Measurements from ENCODE around the gene FILIP1. TPM values are rescaled to one million over a fixed set of nuclear protein-coding genes. Genes with fewer than 3 reads are reported as not detected.

Gene FILIP1
- total RNA-seq, 2 donors from 2014 or later: 3.0 to 6.5 TPM

GRCh38 chr6:75480425-75480824 lies 13.2 kb downstream of the FILIP1 start:
- Histone ChIP-seq H3K27me3 (no peaks in the 10 kb centered on the region), H3K27ac (no peak overlapping the region), H3K4me3 (no peak overlapping the region), H3K4me1 (no peaks in the 10 kb centered on the region), H3K9me3 (no peaks in the 10 kb centered on the region), H3K36me3 (replicated peaks in 1 of 2; ENCODE audit: insufficient read depth in 1 of 2, low read depth in 2 of 2) (no peaks in the 10 kb centered on the region)
- DNase-seq (no peak), ATAC-seq (no peak)
- intact Hi-C loops (cut with DNase I): no loop called here
- TF ChIP-seq CTCF (IDR thresholded peaks at IDR 0.05): no peak
- no peak for TF ChIP-seq POLR2A (IDR thresholded peaks at IDR 0.05)
- WGBS, 2 donors: 81 to 90% methylated on average over 1 of the region's 1 CpG

- no peak for TF ChIP-seq POLR2A (IDR thresholded peaks at IDR 0.05)
- no peak for TF ChIP-seq CTCF (IDR thresholded peaks at IDR 0.05)
- Histone ChIP-seq H3K27me3 (no peaks in the 10 kb centered on the region), H3K4me1 (no peaks in the 10 kb centered on the region), H3K27ac (no peak overlapping the region), H3K36me3 (replicated peaks in 1 of 2; ENCODE audit: insufficient read depth in 1 of 2, low read depth in 2 of 2) (no peaks in the 10 kb centered on the region), H3K4me3 (no peak overlapping the region), H3K9me3 (no peaks in the 10 kb centered on the region)
- WGBS, 2 donors: 95 to 99% methylated on average over 6 of the region's 6 CpGs
- intact Hi-C loops (cut with DNase I): no loop called here
- DNase-seq (no peak), ATAC-seq (no peak)
Observed at GRCh38 chr6:75479712-75480111, 13.9 kb downstream of the FILIP1 start.

GRCh38 chr6:75478929-75479328 lies 14.7 kb downstream of the FILIP1 start:
- Histone ChIP-seq H3K9me3 (no peaks in the 10 kb centered on the region), H3K27me3 (no peaks in the 10 kb centered on the region), H3K27ac (no peak overlapping the region), H3K36me3 (replicated peaks in 1 of 2; ENCODE audit: insufficient read depth in 1 of 2, low read depth in 2 of 2) (no peaks in the 10 kb centered on the region), H3K4me1 (no peaks in the 10 kb centered on the region), H3K4me3 (no peak overlapping the region)
- TF ChIP-seq CTCF (IDR thresholded peaks at IDR 0.05) (no peak), POLR2A (IDR thresholded peaks at IDR 0.05) (no peak)
- ATAC-seq (no peak), DNase-seq (no peak)
- intact Hi-C loops (cut with DNase I): no loop called here

- Histone ChIP-seq H3K27ac (no peak overlapping the region), H3K9me3 (no peaks in the 10 kb centered on the region), H3K27me3 (no peaks in the 10 kb centered on the region), H3K4me3 (no peak overlapping the region), H3K4me1 (no peaks in the 10 kb centered on the region), H3K36me3 (replicated peaks in 1 of 2; ENCODE audit: insufficient read depth in 1 of 2, low read depth in 2 of 2) (no peaks in the 10 kb centered on the region)
- 78 to 90% methylated on average over 1 of the region's 1 CpG for WGBS, 2 donors
- TF ChIP-seq POLR2A (IDR thresholded peaks at IDR 0.05) (no peak), CTCF (IDR thresholded peaks at IDR 0.05) (no peak)
- ATAC-seq (no peak), DNase-seq (no peak)
- intact Hi-C loops (cut with DNase I): no loop called here
Observed at GRCh38 chr6:75472885-75473284, 20.7 kb downstream of the FILIP1 start.

- TF ChIP-seq CTCF (IDR thresholded peaks at IDR 0.05): no peak
- no peak for TF ChIP-seq POLR2A (IDR thresholded peaks at IDR 0.05)
- Histone ChIP-seq H3K4me3 (no peak overlapping the region), H3K4me1 (no peaks in the 10 kb centered on the region), H3K27me3 (no peaks in the 10 kb centered on the region), H3K9me3 (no peaks in the 10 kb centered on the region), H3K27ac (no peak overlapping the region), H3K36me3 (replicated peaks in 1 of 2; ENCODE audit: insufficient read depth in 1 of 2, low read depth in 2 of 2) (no peaks in the 10 kb centered on the region)
- intact Hi-C loops (cut with DNase I): no loop called here
- WGBS, 2 donors: 55 to 58% methylated on average over 3 of the region's 3 CpGs
- DNase-seq: no peak
- ATAC-seq: no peak
Observed at GRCh38 chr6:75467966-75468365, 25.6 kb downstream of the FILIP1 start.

All from body of pancreas (tissue), 4 donors.